GM18951 (cell line): ENCODE data around the gene BPIFB2.

ENCODE experiments used
- POLR2A ChIP-seq: IDR thresholded peaks from 4 replicates; pipeline ENCODE4 v1.6.1; 2011; ENCODE audit warnings: mild to moderate bottlenecking; ENCODE audit not compliant: insufficient read length, insufficient read depth; ENCODE audit errors: extremely low read depth
- in situ Hi-C: fragments of 300-500 bp; cut with MboI; formaldehyde crosslinking; loops from one replicate; pipeline ENCODE4 v1.12.0; 2022; ENCODE audit warnings: low sequenced_read_pairs, mixed read lengths, inconsistent platforms; ENCODE audit not compliant: unreplicated experiment

BPIFB2 gene

DNA sequence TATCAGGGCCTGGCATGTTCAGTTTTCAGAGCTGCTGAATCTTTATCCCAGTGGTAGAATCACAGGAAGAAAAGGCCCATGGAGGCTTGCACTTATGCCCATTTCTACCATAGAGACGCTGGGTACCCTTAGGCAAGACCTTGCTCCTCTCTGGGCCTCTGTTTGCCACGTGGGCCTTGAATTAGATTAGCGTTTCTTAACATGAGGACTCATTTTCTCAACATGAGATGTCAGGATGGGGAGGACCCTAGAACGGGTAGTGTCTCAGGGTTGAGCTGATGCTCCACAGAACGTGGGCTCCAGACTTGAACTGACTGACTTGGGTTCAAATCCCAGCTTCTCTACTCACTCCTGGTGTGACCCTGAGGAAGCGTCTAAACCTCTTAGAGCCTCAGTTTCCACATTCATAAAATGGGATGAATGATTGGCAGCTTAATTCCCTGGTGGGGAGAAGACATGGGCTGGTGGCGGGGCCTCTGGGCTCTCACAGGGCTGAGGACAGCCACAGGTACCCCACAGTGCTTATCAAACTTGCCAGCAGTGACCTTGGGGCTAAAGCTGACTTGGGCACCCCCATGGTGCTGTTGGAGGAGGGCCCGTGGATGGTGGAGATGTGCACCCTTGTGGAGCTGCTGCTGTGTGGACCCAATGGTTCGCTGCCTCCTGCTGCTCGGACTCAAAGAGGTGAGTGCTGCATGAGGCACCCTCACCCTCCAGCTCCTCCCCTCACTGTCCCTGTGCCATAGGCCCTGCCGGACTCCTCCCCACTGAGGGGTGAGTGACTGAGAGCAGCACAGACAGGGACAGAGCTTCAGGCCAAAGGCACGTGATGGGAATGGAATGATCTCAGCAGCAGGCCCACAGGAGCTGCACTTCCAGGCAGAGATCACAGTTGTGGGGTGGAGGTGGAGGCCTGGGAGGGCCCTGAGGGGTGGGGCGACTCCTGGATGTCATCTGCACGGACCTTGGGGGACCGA is 31.5 kb upstream of the BPIFB2 start:
- in situ Hi-C loops = no loop called here
- TF ChIP-seq POLR2A = no peak

- TF ChIP-seq POLR2A = no peak
These were observed 30.8 kb upstream of the BPIFB2 start for GRCh38 chr20:32976746-32977145.

DNA sequence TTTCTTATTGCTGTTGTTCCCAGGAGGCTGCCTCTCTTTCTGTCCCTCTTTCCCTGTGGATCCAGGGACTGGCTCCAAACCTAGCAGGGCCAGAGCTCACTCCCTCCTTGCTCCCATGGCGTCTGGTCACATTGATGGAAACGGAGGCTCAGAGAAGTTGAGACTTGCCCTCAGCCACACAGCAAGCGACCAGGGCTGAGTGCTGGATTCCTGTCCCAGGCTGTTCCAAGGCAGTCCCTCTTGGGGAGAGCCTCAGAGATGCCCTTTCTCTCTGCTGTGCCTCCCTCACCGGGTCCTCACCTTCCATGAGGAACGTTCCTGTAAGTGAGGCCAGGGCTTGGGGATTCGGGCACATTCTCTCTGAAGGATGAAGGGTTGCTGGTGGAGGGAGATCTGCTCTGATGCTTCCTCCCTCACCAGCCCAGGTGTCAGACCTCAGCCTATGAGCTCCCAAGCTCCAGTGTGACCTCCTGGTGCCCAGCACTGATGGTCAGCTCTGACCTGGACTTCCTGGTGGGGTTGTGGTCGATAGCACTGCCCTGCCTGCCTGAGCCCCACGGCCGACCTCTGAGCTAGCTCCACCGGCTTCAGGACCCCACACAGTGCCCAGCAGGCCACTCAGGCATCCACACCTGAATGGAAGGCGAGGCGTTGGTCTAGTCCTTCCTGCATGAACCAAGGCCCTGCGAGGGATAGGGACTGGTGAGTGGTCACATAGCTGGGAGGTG is 30.1 kb upstream of the BPIFB2 start:
- no peak for TF ChIP-seq POLR2A
- in situ Hi-C loops = no loop called here

More at GRCh38 chr20:32976746-32977145, 30.8 kb upstream of the BPIFB2 start:
- in situ Hi-C loops = no loop called here

DNA sequence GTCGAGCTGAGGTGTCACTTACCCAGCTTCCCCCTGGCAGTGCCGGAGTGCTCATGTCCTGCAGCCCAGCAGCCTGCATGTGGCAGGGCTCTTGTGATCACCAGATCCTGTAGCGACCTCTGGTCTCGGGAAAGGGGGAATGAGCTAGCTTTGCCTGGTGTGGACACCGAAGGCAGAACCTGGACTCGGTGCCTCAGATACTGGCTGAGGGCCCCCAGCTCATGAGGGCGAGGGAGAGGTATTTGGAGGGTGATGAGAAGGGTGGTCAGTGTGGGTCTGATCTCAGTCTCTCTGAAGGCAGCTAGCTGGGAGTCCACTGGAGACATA is 29.5 kb upstream of the BPIFB2 start:
- in situ Hi-C loops = no loop called here
- no peak for TF ChIP-seq POLR2A

GRCh38 chr20:32979201-32979998 is 28.1 kb upstream of the BPIFB2 start:
- in situ Hi-C loops = no loop called here
- TF ChIP-seq POLR2A = no peak

DNA sequence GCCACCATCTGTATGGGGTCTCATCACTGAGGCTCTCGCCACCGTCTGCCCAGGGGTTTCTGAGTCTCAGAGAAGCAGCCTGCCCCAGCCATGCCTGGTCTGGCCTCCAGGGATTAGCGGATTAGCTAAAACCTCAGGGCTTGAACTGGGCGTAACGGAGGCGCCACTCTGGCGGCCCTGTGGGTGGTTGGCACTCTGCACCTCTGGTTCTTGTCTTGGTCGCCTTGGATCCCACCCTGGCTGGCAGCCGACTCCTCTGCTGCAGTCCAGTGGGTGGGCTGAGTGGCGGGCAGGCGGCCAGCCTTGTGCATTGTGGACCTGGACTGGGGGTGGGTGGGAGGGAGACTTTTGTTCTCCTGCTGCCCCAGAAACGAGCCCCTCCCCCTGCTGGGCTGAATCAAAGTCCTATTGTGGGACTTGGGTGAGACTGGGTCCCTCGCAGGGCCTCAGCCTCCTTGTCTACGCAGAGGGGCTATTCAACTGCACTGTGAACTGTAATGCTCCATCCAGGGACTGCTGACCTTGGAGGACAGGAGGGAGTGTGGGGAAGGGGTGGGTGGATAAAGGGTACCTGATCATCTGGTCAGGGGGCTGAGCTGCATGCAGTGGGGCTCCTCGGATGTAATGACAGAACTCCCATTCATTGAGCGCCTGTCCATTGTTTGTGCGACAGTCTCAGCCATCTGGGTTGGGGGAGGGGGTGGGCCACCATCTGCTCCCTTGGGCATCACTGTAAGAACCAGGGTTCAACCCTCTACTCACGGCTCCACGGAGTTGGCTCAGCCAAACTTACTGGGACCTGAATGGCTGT is 27.2 kb upstream of the BPIFB2 start:
- no peak for TF ChIP-seq POLR2A
- in situ Hi-C loops = no loop called here

DNA sequence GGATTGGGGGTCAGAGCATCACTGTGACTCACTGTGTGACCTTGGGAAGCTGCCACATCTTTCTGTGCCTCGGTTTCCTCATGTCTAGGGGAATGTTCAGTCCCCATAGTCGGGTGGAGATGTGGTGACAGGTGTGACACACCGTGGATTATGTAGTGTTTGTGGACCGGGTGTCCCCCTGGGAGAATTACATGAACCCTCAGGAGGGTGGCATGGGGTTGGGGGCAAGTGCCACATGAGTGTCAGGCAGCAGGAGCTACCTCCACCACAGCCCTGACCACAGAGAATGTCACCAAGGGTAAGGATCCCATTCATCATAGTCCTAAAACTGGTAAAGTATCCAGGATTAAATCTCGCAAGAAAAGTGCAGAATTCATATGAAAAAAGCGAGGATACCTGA is 26.5 kb upstream of the BPIFB2 start:
- TF ChIP-seq POLR2A = no peak
- in situ Hi-C loops = no loop called here

GRCh38 chr20:32982617-32983458 is 24.7 kb upstream of the BPIFB2 start:
- in situ Hi-C loops = no loop called here
- TF ChIP-seq POLR2A = no peak

DNA sequence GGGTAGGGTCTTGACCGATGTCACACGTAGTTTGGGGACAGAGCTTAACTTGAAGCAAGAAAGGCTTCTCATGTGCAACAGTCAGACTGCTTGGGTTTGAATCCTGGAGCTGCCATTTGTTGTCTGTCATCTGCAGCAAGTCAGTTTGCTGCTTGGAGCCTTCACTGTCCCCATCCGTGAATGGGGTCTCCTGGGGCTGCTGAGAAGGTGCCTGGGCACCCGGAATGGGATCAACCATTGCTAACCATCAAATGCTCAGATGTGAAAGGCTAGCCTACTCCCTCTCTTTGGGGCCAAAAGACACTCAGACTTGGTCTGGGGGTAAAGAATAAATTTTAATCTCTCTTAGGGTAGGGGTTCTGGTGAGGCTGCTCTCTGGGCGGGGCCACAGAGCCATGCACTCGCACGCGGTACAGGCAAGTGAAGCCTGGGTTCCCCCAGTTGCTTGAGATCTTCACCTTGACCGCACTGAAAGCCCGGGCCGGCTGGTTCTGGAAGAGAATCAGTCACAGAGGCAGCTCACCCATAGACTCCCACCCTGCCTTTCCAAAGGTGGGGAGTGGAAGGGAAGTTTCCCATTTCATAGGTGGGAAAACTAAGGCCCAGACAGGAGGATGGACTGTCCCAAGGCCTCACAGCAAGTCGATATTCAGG is 23.9 kb upstream of the BPIFB2 start:
- TF ChIP-seq POLR2A = no peak
- in situ Hi-C loops = no loop called here

DNA sequence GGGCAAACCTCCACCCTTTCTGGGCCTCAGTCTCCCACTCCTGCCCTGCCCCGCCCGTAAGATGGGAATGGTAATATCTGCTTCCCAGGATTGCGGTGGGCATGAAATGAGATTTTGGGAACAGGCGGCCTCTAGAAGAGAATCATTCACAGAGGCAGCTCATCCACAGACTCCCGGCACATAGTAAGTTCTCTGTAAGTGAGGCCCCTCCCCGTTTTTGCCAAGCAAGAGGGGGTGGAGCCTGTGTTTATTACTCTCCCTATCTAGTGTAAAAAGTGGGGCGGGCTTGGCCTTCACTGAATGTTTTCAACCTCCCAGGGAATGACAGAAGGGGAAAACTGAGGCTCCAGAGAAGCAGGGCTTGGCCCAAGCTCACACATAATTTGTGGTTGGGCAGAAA is 23.3 kb upstream of the BPIFB2 start:
- in situ Hi-C loops = no loop called here

DNA sequence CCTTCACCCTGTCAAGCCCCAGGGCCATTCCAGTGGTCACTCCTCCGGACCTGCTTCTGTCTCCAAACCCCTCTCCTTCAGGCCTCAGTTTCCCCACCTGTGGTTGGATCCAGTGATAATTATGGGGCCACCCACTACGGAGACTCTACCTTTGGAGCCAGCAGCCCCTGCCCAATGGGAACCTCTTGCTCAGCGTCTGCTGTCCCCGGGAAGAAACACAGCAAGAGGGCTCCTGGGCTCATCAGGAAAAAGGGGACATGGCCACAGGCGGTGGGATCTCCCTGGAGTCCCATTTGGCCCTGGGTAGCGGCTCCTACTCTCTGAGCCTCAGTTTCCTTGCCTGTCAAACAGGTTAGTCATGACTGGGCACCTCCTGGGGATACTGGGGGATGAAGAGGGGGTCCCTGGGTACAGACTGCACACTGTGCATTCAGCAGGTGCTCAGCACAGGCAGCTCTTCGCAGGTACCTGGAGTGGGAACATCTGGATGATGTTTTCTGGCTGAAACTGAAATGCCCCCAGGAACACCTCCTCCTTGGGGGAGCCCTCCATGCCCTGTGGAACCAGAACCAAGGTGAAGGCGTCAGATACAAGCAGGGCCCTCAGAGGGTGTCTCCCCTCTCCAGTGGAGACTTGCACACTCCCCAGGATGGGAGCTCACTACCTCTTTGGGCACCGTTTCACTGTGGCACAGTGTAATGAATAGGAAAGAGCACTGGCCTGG is 22.7 kb upstream of the BPIFB2 start:
- in situ Hi-C loops = no loop called here

More for the DNA sequence above, 23.3 kb upstream of the BPIFB2 start:
- TF ChIP-seq POLR2A = no peak

DNA sequence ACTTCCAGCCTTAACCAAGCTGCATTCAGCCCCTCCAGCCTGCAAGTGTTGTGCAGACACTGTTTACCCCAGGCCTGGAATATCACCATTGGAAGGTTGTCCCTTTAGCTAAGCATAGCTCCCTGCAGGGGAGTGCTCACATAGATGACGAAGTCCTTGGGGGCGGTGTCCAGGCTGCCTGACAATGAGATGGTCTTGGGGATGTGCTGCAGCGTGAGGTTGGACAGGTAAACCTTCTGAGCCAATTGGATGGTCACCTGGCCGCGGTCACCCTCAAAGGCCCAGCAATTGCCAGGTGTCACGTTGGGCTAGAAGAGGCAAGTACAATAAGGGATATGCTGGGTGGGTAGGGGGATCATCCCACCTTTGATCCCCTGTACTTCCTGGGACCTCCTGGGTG is 21.9 kb upstream of the BPIFB2 start:
- no peak for TF ChIP-seq POLR2A
- in situ Hi-C loops = no loop called here

More for the DNA sequence above, 22.7 kb upstream of the BPIFB2 start:
- no peak for TF ChIP-seq POLR2A
